Muscle of leg (tissue), 11 donors: Measurements from ENCODE around the gene DENND6B. TPM values are rescaled to one million over a fixed set of nuclear protein-coding genes. Genes with fewer than 3 reads are reported as not detected.

Experiments used
- DNase-seq: peaks from one replicate; pipeline ENCODE4 v3.0.0; 2013
- H3K27ac ChIP-seq: one replicate; pipeline ENCODE4 v1.5.1; 2013; ENCODE audit warnings: mild to moderate bottlenecking, low read length, control low read depth
- H3K27me3 ChIP-seq: one replicate; pipeline ENCODE4 v1.6.1; 2013; ENCODE audit warnings: low read length; ENCODE audit not compliant: control insufficient read depth, insufficient read depth
- H3K36me3 ChIP-seq: one replicate; pipeline ENCODE4 v1.6.1; 2013; ENCODE audit warnings: low read length; ENCODE audit not compliant: control insufficient read depth, insufficient read depth
- H3K4me1 ChIP-seq: one replicate; pipeline ENCODE4 v1.6.1; 2013; ENCODE audit warnings: low read length; ENCODE audit not compliant: control insufficient read depth, insufficient read depth
- H3K4me3 ChIP-seq: one replicate; pipeline ENCODE4 v1.5.1; 2013; ENCODE audit warnings: low read length, control low read depth
- H3K9me3 ChIP-seq: replicated peaks from 2 replicates; pipeline ENCODE4 v1.6.1; 2013; ENCODE audit warnings: low read depth, low read length; ENCODE audit not compliant: control insufficient read depth
- WGBS: methylation state at CpG from one replicate; pipeline ENCODE4 v1.1.5; 2013; ENCODE audit warnings: missing lambda C conversion rate; ENCODE audit not compliant: insufficient coverage; 5-methylcytosine and 5-hydroxymethylcytosine counted together
- polyA plus RNA-seq, 8 donors: library from polyadenylated mRNA; unstranded; fragments of 120-200 nt; gene quantifications; one replicate each; pipeline versions ENCODE4 v1.2.1 to v1.2.3, GENCODE V29; 2013; ENCODE audit warnings: inconsistent platforms in 1 of 8, low replicate concordance in 1 of 8; ENCODE audit not compliant: insufficient read length in 8 of 8, insufficient read depth in 1 of 8
- total RNA-seq: library from RNA; stranded (reverse); fragments of 120-200 nt; gene quantifications from one replicate; pipeline ENCODE4 v1.2.4, GENCODE V29; 2013

Gene DENND6B
- total and polyA plus RNA-seq, 9 donors, result 2.0 to 7.1 (median 4.7) TPM

DNA sequence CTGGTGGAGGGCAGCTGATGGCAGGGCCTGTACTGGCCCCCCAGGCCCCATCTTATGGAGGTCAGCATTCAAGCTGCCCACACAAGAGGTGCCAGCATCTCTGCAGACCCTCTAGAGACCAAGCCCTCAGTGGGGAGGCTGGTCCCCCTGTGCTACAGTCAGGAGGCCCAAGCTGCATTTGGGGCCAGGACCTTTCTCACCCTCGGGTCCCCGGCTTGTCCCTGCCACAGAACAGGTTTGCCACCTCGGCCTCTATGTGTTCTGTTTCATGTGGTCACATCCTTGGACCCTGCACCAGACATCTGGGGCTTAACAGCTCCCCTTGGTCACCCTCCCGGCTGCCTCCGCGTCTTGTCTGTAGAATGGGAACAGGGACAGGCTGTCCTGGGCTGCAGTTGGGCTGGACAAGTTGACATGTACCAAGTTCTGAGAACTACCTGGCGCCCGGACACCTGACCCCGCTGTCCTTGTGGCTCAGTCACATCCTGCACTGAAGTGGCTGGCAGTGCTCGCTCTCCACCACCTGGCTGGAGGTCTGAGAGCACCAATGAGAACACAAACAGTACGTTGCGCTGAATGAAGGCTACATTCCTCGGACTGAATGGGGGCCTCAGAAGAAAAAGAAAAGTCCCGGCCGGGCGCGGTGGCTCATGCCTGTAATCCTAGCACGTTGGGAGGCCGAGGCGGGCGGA, 16.6 kb downstream of the DENND6B start:
- no peak for DNase-seq
- H3K27ac ChIP-seq, result no peak overlapping the region
- no peak overlapping the region for H3K4me3 ChIP-seq
- peaks cover under 1% of the 10 kb centered on the region for H3K36me3 ChIP-seq
- no peaks in the 10 kb centered on the region for H3K27me3 ChIP-seq
- 75% methylated on average over 12 of the region's 21 CpGs for WGBS
- peaks cover 35% of the 10 kb centered on the region for H3K4me1 ChIP-seq
- H3K9me3 ChIP-seq, result no peaks in the 10 kb centered on the region

DNA sequence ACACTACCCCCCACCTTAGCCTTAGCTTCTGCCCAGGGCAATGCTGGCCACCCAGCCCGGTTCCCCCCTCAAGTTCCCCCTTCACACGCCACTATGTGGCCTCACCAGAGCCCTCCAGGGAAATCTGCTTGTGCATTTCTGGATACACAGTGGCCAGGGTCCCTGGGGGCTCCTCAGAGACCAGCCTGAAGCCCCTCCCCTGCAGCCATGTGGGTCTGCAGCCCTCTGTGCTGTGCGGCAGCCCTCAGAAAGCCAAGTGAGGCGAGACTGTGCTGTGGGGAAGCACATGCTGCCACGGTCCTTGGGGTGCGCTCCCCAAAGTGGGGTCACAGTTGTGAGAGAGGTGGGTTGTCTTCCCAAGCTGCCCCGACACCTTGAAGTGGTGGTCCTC, 17.2 kb downstream of the DENND6B start:
- Histone ChIP-seq H3K9me3 (no peaks in the 10 kb centered on the region), H3K27me3 (no peaks in the 10 kb centered on the region), H3K36me3 (peaks cover 6% of the 10 kb centered on the region), H3K4me1 (peaks cover 41% of the 10 kb centered on the region), H3K4me3 (no peak overlapping the region), H3K27ac (no peak overlapping the region)
- WGBS, result 69% methylated on average over 6 of the region's 7 CpGs
- no peak for DNase-seq

DNA sequence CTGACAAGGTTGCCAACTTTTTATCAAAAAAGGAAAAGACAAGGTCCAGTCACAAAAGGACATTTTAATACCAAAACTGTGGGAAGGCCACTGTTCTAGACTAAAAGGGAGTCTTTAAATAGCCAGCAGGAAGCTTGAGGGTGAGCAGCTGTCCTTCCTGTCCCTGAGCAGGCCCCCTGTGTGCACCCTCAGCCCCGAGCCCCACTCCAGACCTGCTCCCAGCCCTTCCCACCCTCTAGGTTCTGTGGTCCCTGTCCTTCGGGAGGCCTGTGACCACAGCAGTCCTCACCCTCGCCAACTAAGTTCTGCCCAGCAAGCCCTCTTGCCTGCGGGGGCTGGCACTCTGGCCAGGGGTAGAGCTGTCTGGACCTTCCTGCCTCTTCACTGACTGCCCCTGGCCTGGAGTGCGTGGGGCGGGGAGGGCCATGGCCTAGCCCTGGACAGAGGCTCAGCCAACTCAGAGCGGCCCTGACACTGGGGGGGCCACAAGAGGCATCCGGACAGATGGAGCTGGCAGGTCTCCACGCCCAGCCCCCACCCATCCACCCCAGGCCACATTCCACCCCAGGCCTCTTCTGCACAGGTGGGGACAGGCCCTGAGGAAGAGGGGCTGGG, 17.7 kb downstream of the DENND6B start:
- Histone ChIP-seq H3K4me3 (no peak overlapping the region), H3K4me1 (peaks cover 46% of the 10 kb centered on the region), H3K36me3 (peaks cover 8% of the 10 kb centered on the region), H3K27ac (peak overlapping the region; percentile 81), H3K9me3 (no peaks in the 10 kb centered on the region), H3K27me3 (no peaks in the 10 kb centered on the region)
- WGBS, result 37% methylated on average over 8 of the region's 9 CpGs
- DNase-seq, result peak; percentile 45

DNA sequence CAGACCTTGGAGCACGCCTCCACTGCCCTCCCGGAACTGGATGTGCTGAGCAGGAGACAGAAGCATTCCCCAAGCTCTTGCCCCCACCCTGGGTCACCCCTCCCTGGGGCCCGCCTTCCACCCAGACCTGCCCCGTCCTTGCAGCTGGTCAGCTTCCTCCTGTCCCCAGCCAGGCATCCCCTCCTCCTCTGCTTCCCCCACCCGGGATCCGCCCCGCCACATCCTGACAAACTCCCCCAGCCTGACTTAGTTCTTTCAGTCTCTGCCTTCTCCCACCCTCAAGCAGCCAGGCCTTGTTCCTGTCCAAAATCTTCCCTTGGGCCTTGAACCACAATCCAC, 18.2 kb downstream of the DENND6B start:
- Histone ChIP-seq H3K4me3 (no peak overlapping the region), H3K4me1 (peaks cover 52% of the 10 kb centered on the region), H3K36me3 (peaks cover 13% of the 10 kb centered on the region), H3K27me3 (no peaks in the 10 kb centered on the region), H3K27ac (peak overlapping the region; percentile 81), H3K9me3 (no peaks in the 10 kb centered on the region)
- DNase-seq, result peak; percentile 83
- 18% methylated on average over 7 of the region's 7 CpGs for WGBS

DNA sequence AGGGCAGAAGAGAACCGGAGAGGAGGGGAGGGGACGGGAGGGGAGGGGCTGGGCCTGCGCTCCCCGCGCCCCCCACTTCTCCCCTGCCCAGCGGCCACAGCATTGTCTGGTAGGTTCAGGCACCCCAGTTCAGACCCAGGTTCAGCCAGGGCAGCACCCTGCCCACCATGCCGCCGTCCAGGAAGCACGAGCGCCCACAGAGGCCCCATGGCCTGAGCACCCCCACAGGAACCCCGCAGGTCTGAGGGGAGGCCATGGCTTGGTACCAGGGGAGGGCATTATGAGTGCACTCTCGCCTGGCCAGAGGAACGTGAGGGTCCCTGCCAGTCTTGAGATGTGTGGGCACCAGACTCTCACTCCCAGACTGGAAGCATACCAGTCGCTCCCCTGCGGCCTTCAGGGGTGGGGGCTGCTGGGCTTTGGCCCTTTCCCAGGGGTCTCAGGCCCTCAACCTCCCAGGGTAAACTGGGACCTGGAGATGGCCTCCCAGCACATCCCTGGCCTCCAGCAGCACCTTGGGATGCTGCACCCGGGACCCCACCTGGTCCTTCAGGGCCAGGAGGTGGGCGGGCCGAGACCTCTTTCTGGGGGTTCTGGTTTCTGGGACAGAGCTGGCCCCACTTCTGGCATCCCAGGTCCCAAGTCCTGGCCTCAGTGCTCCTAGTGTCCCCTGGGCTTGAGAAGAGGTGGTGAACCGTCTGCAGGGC, 18.8 kb downstream of the DENND6B start:
- peak overlapping the region; percentile 81 for H3K27ac ChIP-seq
- H3K9me3 ChIP-seq, result no peaks in the 10 kb centered on the region
- peaks cover 57% of the 10 kb centered on the region for H3K4me1 ChIP-seq
- H3K27me3 ChIP-seq, result no peaks in the 10 kb centered on the region
- DNase-seq, result peak; percentile 46
- peaks cover 18% of the 10 kb centered on the region for H3K36me3 ChIP-seq
- H3K4me3 ChIP-seq, result no peak overlapping the region
- WGBS, result 37% methylated on average over 11 of the region's 19 CpGs

DNA sequence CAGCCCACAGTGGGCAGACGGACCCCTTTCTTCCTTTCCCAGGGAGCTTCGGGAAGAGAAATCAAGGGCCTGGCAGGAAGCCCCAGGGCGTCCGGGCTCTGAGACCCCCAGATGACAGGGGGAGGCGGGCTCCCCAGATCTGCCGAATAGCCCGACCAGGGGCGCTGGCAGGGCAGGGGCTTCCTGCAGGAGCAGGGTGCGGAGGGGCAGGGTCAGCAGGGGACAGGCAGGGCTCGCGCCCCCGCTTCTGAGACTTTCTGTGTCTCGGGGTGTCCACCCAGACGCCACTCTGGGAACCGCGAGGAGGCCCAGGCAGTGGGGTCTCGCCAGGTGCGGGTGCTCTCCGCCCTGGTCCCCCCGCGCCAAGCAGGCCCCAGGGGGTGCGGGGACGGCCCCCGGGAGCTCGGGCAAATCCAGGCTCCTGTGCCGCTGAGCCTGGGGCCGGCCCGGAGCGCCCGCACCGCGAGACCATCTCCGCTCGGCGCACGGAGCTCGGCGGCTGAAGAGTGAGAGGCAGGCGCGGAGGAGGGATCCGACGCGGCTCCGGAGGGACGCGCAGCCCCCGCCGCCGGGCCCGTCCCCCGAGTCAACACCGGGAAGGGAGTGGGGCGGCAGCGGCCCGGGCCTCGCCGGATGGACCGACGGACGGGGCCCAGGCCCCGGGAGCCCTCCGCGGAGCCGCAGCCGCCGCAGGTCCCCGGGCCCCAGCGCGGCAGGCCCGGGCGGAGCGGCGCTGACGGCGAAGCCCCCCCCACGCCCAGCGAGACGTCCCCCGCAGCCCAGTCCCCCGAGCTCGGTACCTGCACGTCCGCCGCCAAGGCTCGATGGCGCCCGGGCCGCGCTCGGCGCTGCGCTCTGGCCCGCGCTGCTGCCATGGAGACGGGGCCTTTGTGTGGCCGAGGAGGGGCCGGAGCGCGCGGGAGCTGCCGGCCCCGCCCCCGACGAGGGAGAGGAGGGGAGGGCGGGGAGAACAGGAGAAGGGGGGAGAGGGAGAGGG, 19.8 kb downstream of the DENND6B start, which contains the start of gene PLXNB2:
TSS of gene PLXNB2 (minus strand) at position 894 of the 997 bp plus-strand sequence. CDS start 17,062 bp downstream, outside the sequence.
- Histone ChIP-seq H3K27ac (peak within 1 kb of the TSS; percentile 92), H3K4me1 (peaks cover 67% of the 10 kb centered on the region), H3K4me3 (peak within 1 kb of the TSS; percentile 88), H3K36me3 (peaks cover 19% of the 10 kb centered on the region), H3K9me3 (no peaks in the 10 kb centered on the region), H3K27me3 (no peaks in the 10 kb centered on the region)
- WGBS, result under 1% methylated on average over 93 of the region's 105 CpGs
- peak; percentile 96 for DNase-seq

DNA sequence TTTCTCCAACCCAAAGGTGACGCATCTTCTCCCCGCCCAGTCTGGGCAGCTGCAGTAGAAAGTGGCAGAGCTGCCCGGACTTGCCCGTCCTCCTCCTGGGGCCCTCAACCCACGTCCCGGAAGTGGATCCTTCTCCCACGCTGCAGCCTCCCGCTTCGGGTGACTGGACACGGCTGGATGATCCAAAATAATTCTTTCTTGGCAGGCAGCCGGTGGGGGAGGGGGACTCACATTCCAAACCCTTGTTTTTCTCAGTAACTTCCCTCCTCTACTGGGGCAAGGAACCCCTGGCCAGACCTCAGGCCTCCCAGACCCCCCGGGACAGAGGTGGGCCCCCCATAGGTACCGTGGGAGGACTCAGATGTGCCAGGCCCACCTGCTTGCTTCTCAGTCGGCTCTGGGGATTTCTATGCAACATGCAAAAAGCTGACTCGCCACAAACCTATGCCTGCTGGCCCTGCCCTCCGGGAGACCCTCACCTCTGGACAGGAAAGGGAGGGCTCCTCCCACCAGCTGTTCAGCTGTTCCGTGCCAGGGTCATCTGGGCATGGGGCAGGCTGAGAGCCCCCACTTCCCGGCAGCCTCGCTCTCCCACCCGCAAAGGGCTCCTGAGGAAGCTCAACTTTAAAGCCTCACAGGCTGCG, 20.8 kb downstream of the DENND6B start:
- 1% methylated on average over 14 of the region's 21 CpGs for WGBS
- H3K9me3 ChIP-seq, result no peaks in the 10 kb centered on the region
- DNase-seq, result peak; percentile 91
- no peaks in the 10 kb centered on the region for H3K27me3 ChIP-seq
- H3K4me1 ChIP-seq, result peaks cover 77% of the 10 kb centered on the region
- H3K36me3 ChIP-seq, result peaks cover 19% of the 10 kb centered on the region
- H3K27ac ChIP-seq, result peak overlapping the region; percentile 92
- peak overlapping the region; percentile 88 for H3K4me3 ChIP-seq

DNA sequence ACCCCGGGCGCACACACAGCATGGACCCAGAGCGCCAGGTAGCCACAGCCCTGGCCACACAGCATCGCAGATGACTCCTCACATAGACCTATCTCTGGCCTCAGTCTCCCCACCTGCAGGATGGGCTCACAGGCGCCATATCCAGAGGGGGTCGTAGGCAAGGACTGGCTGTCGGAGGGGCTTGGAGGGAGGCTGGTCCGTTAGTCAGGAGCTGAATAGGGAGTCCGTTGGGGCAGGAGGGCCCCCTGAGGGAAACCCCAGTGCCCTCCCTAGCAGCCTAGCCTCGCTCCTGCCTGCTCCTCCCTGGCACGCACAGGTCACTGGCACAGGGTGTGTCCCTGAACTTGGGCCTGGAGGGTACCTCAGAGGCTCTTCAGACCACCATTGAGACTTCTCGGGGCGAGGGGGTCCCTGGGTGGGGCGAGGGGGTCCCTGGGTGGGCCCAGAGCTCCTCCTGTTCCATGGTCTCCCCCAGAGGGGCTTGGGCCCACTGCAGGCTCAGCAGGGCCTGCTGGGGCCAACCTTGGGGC, 21.4 kb downstream of the DENND6B start:
- H3K27ac ChIP-seq, result peak overlapping the region; percentile 92
- H3K4me1 ChIP-seq, result peaks cover 83% of the 10 kb centered on the region
- peak overlapping the region; percentile 88 for H3K4me3 ChIP-seq
- no peak for DNase-seq
- H3K9me3 ChIP-seq, result no peaks in the 10 kb centered on the region
- 60% methylated on average over 12 of the region's 14 CpGs for WGBS
- H3K27me3 ChIP-seq, result no peaks in the 10 kb centered on the region
- H3K36me3 ChIP-seq, result peaks cover 19% of the 10 kb centered on the region
